Measurements from ENCODE around the gene ADAMTS6.
"Not testable (repeated sequence)": the region's sequence is repeated elsewhere in the genome, so short reads cannot be mapped to it uniquely, and the experiment has no call there.

ADAMTS6 gene

GRCh38 chr5:65391591-65391990, 90.1 kb downstream of the ADAMTS6 start:
- no peak for DNase-seq (ENCODE audit: low read depth)
- no peak for TF ChIP-seq CTCF (IDR thresholded peaks at IDR 0.05; ENCODE audit: low read depth, low read length, missing control alignments)
- H3K4me3 ChIP-seq (ENCODE audit: low read depth, low read length): no peak overlapping the region
- in situ Hi-C loops (cut with HindIII; ENCODE audit: low sequenced_read_pairs): no loop called here

- in situ Hi-C loops (cut with HindIII; ENCODE audit: low sequenced_read_pairs): no loop called here
- TF ChIP-seq CTCF (IDR thresholded peaks at IDR 0.05; ENCODE audit: low read depth, low read length, missing control alignments): no peak
- no peak overlapping the region for H3K4me3 ChIP-seq (ENCODE audit: low read depth, low read length)
- DNase-seq (ENCODE audit: low read depth): no peak
Observed at GRCh38 chr5:65390208-65390607, 91.5 kb downstream of the ADAMTS6 start.

- TF ChIP-seq CTCF (IDR thresholded peaks at IDR 0.05; ENCODE audit: low read depth, low read length, missing control alignments): no peak
- H3K4me3 ChIP-seq (ENCODE audit: low read depth, low read length): no peak overlapping the region
- DNase-seq (ENCODE audit: low read depth): no peak
- in situ Hi-C loops (cut with HindIII; ENCODE audit: low sequenced_read_pairs): loop anchor here (5.0 kb wide), 1 partner anchor 42 kb away; no protein-coding TSS in a partner anchor
Observed at GRCh38 chr5:65383859-65384258, 97.9 kb downstream of the ADAMTS6 start.

GRCh38 chr5:65382582-65382981, 99.1 kb downstream of the ADAMTS6 start:
- in situ Hi-C loops (cut with HindIII; ENCODE audit: low sequenced_read_pairs): loop anchor here (5.0 kb wide), 1 partner anchor 40 kb away; no protein-coding TSS in a partner anchor
- H3K4me3 ChIP-seq (ENCODE audit: low read depth, low read length): no peak overlapping the region
- TF ChIP-seq CTCF (IDR thresholded peaks at IDR 0.05; ENCODE audit: low read depth, low read length, missing control alignments): no peak
- DNase-seq (ENCODE audit: low read depth): no peak

- H3K4me3 ChIP-seq (ENCODE audit: low read depth, low read length); DNase-seq (ENCODE audit: low read depth); in situ Hi-C loops (cut with HindIII; ENCODE audit: low sequenced_read_pairs): not testable (repeated sequence)
Observed at GRCh38 chr5:65370505-65370904, 111.2 kb downstream of the ADAMTS6 start.

GRCh38 chr5:65366655-65367054, 115.1 kb downstream of the ADAMTS6 start:
- in situ Hi-C loops (cut with HindIII; ENCODE audit: low sequenced_read_pairs): no loop called here
- no peak for TF ChIP-seq CTCF (IDR thresholded peaks at IDR 0.05; ENCODE audit: low read depth, low read length, missing control alignments)

GRCh38 chr5:65364907-65365306, 116.8 kb downstream of the ADAMTS6 start:
- no peak overlapping the region for H3K4me3 ChIP-seq (ENCODE audit: low read depth, low read length)
- DNase-seq (ENCODE audit: low read depth): no peak
- TF ChIP-seq CTCF (IDR thresholded peaks at IDR 0.05; ENCODE audit: low read depth, low read length, missing control alignments): no peak
- in situ Hi-C loops (cut with HindIII; ENCODE audit: low sequenced_read_pairs): no loop called here

More at GRCh38 chr5:65366655-65367054, 115.1 kb downstream of the ADAMTS6 start:
- no peak overlapping the region for H3K4me3 ChIP-seq (ENCODE audit: low read depth, low read length)
- DNase-seq (ENCODE audit: low read depth): peak; percentile 15

Measured in astrocyte of the cerebellum (primary cell).